ENCODE results near the gene MMP23B.
A peak's percentile ranks its signal among the peaks of the same experiment; 100 is the strongest.

MMP23B gene

GRCh38 chr1:1624443-1625403 lies 7.2 kb upstream of the MMP23B start:
- H3K27me3 ChIP-seq (ENCODE audit: control insufficient read depth, insufficient read depth, low read length) = no peaks in the 10 kb centered on the region
- no peaks in the 10 kb centered on the region for H3K4me1 ChIP-seq (ENCODE audit: control insufficient read depth, insufficient read depth, low read length)
- H3K9me3 ChIP-seq (ENCODE audit: control insufficient read depth, insufficient read depth, low read length) = no peaks in the 10 kb centered on the region
- no peak overlapping the region for H3K9ac ChIP-seq (ENCODE audit: low read depth, low read length)
- peaks cover 2% of the 10 kb centered on the region for H3K36me3 ChIP-seq (ENCODE audit: control insufficient read depth, insufficient read depth, low read length)
- H3K4me3 ChIP-seq (ENCODE audit: low read depth, low read length) = no peak overlapping the region

GRCh38 chr1:1625404-1625775 lies 6.6 kb upstream of the MMP23B start:
- no peaks in the 10 kb centered on the region for H3K4me1 ChIP-seq (ENCODE audit: control insufficient read depth, insufficient read depth, low read length)
- no peaks in the 10 kb centered on the region for H3K27me3 ChIP-seq (ENCODE audit: control insufficient read depth, insufficient read depth, low read length)
- no peak overlapping the region for H3K4me3 ChIP-seq (ENCODE audit: low read depth, low read length)
- no peak overlapping the region for H3K9ac ChIP-seq (ENCODE audit: low read depth, low read length)
- H3K9me3 ChIP-seq (ENCODE audit: control insufficient read depth, insufficient read depth, low read length) = no peaks in the 10 kb centered on the region
- peaks cover 2% of the 10 kb centered on the region for H3K36me3 ChIP-seq (ENCODE audit: control insufficient read depth, insufficient read depth, low read length)

DNA sequence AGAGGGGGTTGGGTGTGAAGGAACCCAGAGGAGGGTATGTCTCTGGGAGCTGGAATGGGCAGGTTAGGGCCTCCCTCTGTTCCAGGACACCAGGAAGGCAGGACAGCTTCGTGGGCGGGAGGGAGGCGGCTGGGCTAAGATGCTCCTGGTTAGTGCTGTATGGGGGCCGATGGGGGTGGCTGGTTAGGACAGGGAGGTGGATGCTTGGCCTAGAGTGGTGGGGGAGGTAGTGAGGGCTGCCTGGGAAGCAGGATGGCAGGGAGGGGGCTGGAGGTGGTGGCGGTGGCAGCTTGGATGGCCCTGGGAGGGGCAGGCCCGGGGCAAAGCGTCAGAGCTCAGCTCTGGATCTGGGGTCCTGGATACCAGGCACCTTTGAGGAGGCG lies 6.2 kb upstream of the MMP23B start:
- H3K36me3 ChIP-seq (ENCODE audit: control insufficient read depth, insufficient read depth, low read length) = peaks cover 2% of the 10 kb centered on the region
- H3K4me3 ChIP-seq (ENCODE audit: low read depth, low read length) = no peak overlapping the region
- H3K27me3 ChIP-seq (ENCODE audit: control insufficient read depth, insufficient read depth, low read length) = no peaks in the 10 kb centered on the region
- H3K9ac ChIP-seq (ENCODE audit: low read depth, low read length) = no peak overlapping the region
- no peaks in the 10 kb centered on the region for H3K9me3 ChIP-seq (ENCODE audit: control insufficient read depth, insufficient read depth, low read length)
- H3K4me1 ChIP-seq (ENCODE audit: control insufficient read depth, insufficient read depth, low read length) = no peaks in the 10 kb centered on the region

DNA sequence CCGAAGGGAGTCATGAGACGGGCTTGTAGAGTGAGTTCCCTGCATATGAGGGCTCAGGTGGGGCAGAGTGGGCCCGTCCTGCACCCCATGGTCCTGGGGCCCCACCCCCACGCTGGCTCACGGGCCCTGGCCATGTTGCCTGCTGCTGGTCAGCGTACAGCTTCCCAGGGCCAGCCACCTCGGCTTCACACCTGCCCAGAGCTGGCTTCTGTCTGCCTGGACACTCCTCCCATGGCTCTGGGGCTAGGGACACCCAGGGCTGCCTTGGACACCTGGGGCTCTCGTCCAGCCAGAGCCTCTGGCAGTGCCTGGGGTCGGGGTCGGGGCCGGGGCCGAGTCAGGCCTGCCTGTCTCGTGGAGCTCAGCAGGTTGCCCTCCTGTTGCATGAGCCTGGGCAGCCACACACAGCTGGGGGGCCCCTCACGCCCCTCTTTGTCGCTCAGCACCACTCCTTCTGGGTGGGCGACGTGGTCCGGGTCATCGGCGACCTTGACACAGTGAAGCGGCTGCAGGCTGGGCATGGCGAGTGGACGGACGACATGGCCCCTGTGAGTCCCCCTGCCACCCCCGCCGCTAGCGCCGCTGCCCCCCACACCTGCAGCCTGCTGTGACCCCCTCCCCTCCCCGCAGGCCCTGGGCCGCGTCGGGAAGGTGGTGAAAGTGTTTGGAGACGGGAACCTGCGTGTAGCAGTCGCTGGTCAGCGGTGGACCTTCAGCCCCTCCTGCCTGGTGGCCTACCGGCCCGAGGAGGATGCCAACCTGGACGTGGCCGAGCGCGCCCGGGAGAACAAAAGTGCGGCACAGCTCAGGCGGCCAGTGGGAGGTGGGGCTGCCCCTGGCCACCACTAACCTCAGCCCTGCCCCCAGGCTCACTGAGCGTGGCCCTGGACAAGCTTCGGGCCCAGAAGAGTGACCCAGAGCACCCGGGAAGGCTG lies 5.5 kb upstream of the MMP23B start:
- no peaks in the 10 kb centered on the region for H3K4me1 ChIP-seq (ENCODE audit: control insufficient read depth, insufficient read depth, low read length)
- peaks cover 2% of the 10 kb centered on the region for H3K36me3 ChIP-seq (ENCODE audit: control insufficient read depth, insufficient read depth, low read length)
- no peak overlapping the region for H3K4me3 ChIP-seq (ENCODE audit: low read depth, low read length)
- H3K9me3 ChIP-seq (ENCODE audit: control insufficient read depth, insufficient read depth, low read length) = no peaks in the 10 kb centered on the region
- H3K27me3 ChIP-seq (ENCODE audit: control insufficient read depth, insufficient read depth, low read length) = no peaks in the 10 kb centered on the region
- H3K9ac ChIP-seq (ENCODE audit: low read depth, low read length) = no peak overlapping the region

DNA sequence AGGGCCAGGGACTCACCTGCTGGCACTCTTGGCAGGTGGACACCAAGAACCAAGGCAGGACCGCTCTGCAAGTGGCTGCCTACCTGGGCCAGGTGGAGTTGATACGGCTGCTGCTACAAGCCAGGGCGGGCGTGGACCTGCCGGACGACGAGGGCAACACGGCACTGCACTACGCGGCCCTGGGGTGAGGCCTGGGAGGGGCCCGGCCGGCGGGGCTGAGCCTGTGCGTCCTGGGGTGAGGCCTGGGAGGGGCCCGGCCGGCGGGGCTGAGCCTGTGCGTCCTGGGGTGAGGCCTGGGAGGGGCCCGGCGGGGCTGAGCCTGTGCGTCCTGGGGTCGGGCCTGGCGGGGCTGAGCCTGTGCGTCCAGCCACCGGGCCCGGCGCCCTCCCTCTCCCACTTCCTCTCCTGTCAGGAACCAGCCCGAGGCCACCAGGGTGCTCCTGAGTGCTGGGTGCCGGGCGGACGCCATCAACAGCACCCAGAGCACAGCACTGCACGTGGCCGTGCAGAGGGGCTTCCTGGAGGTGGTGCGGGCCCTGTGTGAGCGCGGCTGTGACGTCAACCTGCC lies 4.6 kb upstream of the MMP23B start:
- Histone ChIP-seq H3K4me1 (ENCODE audit: control insufficient read depth, insufficient read depth, low read length) (no peaks in the 10 kb centered on the region), H3K9ac (ENCODE audit: low read depth, low read length) (no peak overlapping the region), H3K4me3 (ENCODE audit: low read depth, low read length) (no peak overlapping the region), H3K36me3 (ENCODE audit: control insufficient read depth, insufficient read depth, low read length) (peaks cover 2% of the 10 kb centered on the region), H3K9me3 (ENCODE audit: control insufficient read depth, insufficient read depth, low read length) (no peaks in the 10 kb centered on the region), H3K27me3 (ENCODE audit: control insufficient read depth, insufficient read depth, low read length) (peaks cover 3% of the 10 kb centered on the region)

DNA sequence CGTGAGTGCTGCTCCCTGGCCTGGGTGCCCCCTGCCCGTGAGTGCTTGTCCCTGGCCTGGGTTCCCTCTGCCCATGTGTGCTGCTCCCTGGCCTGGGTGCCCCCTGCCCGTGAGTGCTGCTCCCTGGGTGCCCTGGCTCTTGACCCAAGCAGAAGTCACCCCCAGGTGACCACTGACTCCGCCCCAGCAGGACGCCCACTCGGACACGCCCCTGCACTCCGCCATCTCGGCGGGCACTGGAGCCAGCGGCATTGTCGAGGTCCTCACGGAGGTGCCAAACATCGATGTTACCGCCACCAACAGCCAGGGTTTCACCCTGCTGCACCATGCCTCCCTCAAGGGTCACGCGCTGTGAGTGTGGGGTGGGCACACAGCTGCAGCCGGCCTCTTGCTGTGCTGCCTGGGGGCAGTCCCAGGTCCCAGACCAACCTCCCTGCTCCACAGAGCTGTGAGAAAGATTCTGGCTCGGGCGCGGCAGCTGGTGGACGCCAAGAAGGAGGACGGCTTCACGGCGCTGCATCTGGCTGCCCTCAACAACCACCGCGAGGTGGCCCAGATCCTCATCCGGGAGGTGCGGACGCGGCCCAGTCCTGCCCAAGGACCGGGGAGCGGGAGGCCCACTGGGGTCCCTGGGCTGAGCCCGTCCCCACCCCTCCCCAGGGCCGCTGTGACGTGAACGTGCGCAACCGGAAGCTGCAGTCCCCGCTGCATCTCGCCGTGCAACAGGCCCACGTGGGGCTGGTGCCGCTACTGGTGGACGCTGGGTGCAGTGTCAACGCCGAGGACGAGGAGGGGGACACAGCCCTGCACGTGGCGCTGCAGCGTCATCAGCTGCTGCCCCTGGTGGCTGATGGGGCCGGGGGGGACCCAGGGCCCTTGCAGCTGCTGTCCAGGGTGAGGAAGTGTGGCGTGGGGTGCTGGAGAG lies 3.9 kb upstream of the MMP23B start:
- H3K27me3 ChIP-seq (ENCODE audit: control insufficient read depth, insufficient read depth, low read length) = peaks cover 3% of the 10 kb centered on the region
- H3K9me3 ChIP-seq (ENCODE audit: control insufficient read depth, insufficient read depth, low read length) = no peaks in the 10 kb centered on the region
- H3K4me1 ChIP-seq (ENCODE audit: control insufficient read depth, insufficient read depth, low read length) = no peaks in the 10 kb centered on the region
- H3K36me3 ChIP-seq (ENCODE audit: control insufficient read depth, insufficient read depth, low read length) = peaks cover 2% of the 10 kb centered on the region
- H3K9ac ChIP-seq (ENCODE audit: low read depth, low read length) = no peak overlapping the region
- H3K4me3 ChIP-seq (ENCODE audit: low read depth, low read length) = no peak overlapping the region

DNA sequence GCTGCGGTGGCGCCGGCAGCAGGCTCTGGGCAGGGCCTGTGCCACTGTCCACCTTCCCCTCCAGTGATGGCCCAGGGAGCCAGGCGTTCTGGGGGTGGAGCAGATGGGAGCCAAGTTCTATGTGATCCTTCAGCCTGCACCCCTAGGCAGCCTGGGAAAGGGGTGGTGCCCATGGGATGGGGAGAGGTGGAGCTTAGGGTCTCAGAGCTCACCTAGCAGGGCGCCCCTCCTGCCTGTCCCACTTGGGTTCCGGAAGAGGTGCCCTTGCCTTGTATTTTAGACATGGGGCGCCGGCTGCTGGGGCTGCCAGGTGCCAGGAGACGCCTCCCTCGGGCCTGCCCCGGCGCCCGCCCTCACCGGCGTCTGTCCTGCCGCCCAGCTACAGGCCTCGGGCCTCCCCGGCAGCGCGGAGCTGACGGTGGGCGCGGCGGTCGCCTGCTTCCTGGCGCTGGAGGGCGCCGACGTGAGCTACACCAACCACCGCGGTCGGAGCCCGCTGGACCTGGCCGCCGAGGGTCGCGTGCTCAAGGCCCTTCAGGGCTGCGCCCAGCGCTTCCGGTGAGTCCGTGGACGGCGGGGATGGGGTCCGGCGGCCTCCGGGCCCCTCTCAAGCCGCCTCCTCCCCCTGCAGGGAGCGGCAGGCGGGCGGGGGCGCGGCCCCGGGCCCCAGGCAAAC lies 3.1 kb upstream of the MMP23B start:
- Histone ChIP-seq H3K36me3 (ENCODE audit: control insufficient read depth, insufficient read depth, low read length) (peaks cover 2% of the 10 kb centered on the region), H3K27me3 (ENCODE audit: control insufficient read depth, insufficient read depth, low read length) (peaks cover 3% of the 10 kb centered on the region), H3K4me3 (ENCODE audit: low read depth, low read length) (peak overlapping the region; percentile 46), H3K9ac (ENCODE audit: low read depth, low read length) (peak overlapping the region; percentile 47), H3K9me3 (ENCODE audit: control insufficient read depth, insufficient read depth, low read length) (no peaks in the 10 kb centered on the region), H3K4me1 (ENCODE audit: control insufficient read depth, insufficient read depth, low read length) (no peaks in the 10 kb centered on the region)

- peaks cover 3% of the 10 kb centered on the region for H3K27me3 ChIP-seq (ENCODE audit: control insufficient read depth, insufficient read depth, low read length)
- H3K36me3 ChIP-seq (ENCODE audit: control insufficient read depth, insufficient read depth, low read length) = peaks cover 2% of the 10 kb centered on the region
- peak overlapping the region; percentile 46 for H3K4me3 ChIP-seq (ENCODE audit: low read depth, low read length)
- no peaks in the 10 kb centered on the region for H3K4me1 ChIP-seq (ENCODE audit: control insufficient read depth, insufficient read depth, low read length)
- peak overlapping the region; percentile 47 for H3K9ac ChIP-seq (ENCODE audit: low read depth, low read length)
- no peaks in the 10 kb centered on the region for H3K9me3 ChIP-seq (ENCODE audit: control insufficient read depth, insufficient read depth, low read length)
Observed at GRCh38 chr1:1629430-1630190, 2.4 kb upstream of the MMP23B start.

DNA sequence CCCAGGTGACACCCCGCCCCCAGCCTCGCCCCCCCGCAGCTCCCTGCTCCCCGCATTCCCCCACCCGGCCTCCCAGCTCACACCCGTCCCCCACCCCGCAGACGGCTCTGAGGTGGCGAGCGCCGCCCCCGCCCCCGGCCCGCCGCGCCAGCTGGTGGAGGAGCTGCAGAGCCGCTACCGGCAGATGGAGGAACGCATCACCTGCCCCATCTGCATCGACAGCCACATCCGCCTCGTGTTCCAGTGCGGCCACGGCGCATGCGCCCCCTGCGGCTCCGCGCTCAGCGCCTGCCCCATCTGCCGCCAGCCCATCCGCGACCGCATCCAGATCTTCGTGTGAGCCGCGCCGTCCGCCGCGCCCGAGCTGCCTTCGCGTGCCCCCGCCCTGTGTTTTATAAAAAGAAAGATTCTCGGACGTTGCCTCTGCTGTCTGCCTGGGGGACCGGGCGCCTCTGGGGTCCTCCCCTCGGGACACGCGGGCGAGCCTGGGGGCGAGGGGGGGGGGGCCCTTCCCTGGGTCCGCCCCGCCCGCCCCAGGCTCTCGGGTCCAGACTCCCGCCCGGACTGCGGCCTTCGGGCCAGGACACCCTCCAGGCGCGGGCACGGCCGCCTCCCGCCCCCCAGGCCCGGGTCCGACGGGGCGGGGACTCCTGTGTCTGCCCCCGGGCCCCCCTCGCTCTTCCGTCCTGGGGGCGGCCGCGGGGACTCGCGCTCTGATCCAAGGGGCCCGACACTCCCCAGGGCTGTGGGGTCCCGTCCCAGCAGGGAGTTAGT lies 1.6 kb upstream of the MMP23B start:
- Histone ChIP-seq H3K36me3 (ENCODE audit: control insufficient read depth, insufficient read depth, low read length) (peaks cover 2% of the 10 kb centered on the region), H3K4me1 (ENCODE audit: control insufficient read depth, insufficient read depth, low read length) (no peaks in the 10 kb centered on the region), H3K27me3 (ENCODE audit: control insufficient read depth, insufficient read depth, low read length) (peaks cover 3% of the 10 kb centered on the region), H3K9me3 (ENCODE audit: control insufficient read depth, insufficient read depth, low read length) (no peaks in the 10 kb centered on the region), H3K9ac (ENCODE audit: low read depth, low read length) (no peak overlapping the region), H3K4me3 (ENCODE audit: low read depth, low read length) (no peak overlapping the region)

Measured in iPS-15b (cell line).